ENCODE measurements around the gene VAC14.

- TF ChIP-seq CTCF (IDR thresholded peaks at IDR 0.05): no peak
- TF ChIP-seq POLR2AphosphoS5 (IDR thresholded peaks at IDR 0.05): no peak
- no peak for TF ChIP-seq EP300 (IDR thresholded peaks at IDR 0.05)
Observed at GRCh38 chr16:70770291-70770625, 30.7 kb downstream of the VAC14 start.

Measured in stomach (tissue), 4 donors.